HEK293 (cell line): Measurements from ENCODE around the gene IRX3.

Experiments used
- BCL11B ChIP-seq: fragments of 450-650 bp; formaldehyde crosslinking; IDR thresholded peaks from 2 replicates; pipeline ENCODE4 v1.5.1; 2016; ENCODE audit warnings: low read depth, missing biosample characterization, missing genetic modification characterization
- GLIS2 ChIP-seq: fragments of 450-650 bp; formaldehyde crosslinking; IDR thresholded peaks from 2 replicates; pipeline ENCODE4 v1.5.1; 2016; ENCODE audit warnings: missing biosample characterization, missing genetic modification characterization
- HOXD13 ChIP-seq: sonication (generic); formaldehyde crosslinking; IDR thresholded peaks from 2 replicates; pipeline ENCODE4 v1.8.0; 2022; ENCODE audit warnings: missing genetic modification reagents, borderline replicate concordance
- KLF17 ChIP-seq: fragments of 450-650 bp; formaldehyde crosslinking; IDR thresholded peaks from 2 replicates; pipeline ENCODE4 v1.5.1; 2016; ENCODE audit warnings: missing biosample characterization, missing genetic modification characterization
- REST ChIP-seq: fragments of 450-650 bp; formaldehyde crosslinking; IDR thresholded peaks from 2 replicates; pipeline ENCODE4 v1.5.1; 2016; ENCODE audit warnings: missing biosample characterization, missing genetic modification characterization
- SCRT2 ChIP-seq: fragments of 450-650 bp; formaldehyde crosslinking; IDR thresholded peaks from 2 replicates; pipeline ENCODE4 v1.5.1; 2016; ENCODE audit warnings: missing biosample characterization, missing genetic modification characterization
- SP2 ChIP-seq: fragments of 450-650 bp; formaldehyde crosslinking; IDR thresholded peaks from 2 replicates; pipeline ENCODE4 v1.5.1; 2016; ENCODE audit warnings: missing biosample characterization, missing genetic modification characterization
- YY2 ChIP-seq: fragments of 450-650 bp; formaldehyde crosslinking; IDR thresholded peaks from 2 replicates; pipeline ENCODE4 v1.5.1; 2016; ENCODE audit warnings: missing biosample characterization, missing genetic modification characterization
- ZBTB10 ChIP-seq: fragments of 450-650 bp; formaldehyde crosslinking; IDR thresholded peaks from 2 replicates; pipeline ENCODE4 v1.5.1; 2016; ENCODE audit warnings: missing biosample characterization, missing genetic modification characterization
- ZBTB21 ChIP-seq: fragments of 450-650 bp; formaldehyde crosslinking; IDR thresholded peaks from 2 replicates; pipeline ENCODE4 v1.5.1; 2017; ENCODE audit warnings: missing biosample characterization, missing genetic modification characterization
- ZFHX2 ChIP-seq: fragments of 450-650 bp; formaldehyde crosslinking; conservative IDR thresholded peaks from 2 replicates; pipeline ENCODE4 v1.5.1; 2016; ENCODE audit warnings: missing biosample characterization, missing genetic modification characterization
- ZFP69B ChIP-seq: fragments of 450-650 bp; formaldehyde crosslinking; IDR thresholded peaks from 2 replicates; pipeline ENCODE4 v1.5.1; 2016; ENCODE audit warnings: missing biosample characterization, missing genetic modification characterization
- ZNF148 ChIP-seq: fragments of 450-650 bp; formaldehyde crosslinking; IDR thresholded peaks from 2 replicates; pipeline ENCODE4 v1.5.0; 2017; ENCODE audit warnings: missing biosample characterization, missing genetic modification characterization, borderline replicate concordance
- ZNF174 ChIP-seq: fragments of 450-650 bp; formaldehyde crosslinking; IDR thresholded peaks from 2 replicates; pipeline ENCODE4 v1.5.0; 2017; ENCODE audit warnings: missing biosample characterization, mild to moderate bottlenecking, missing genetic modification characterization
- ZNF2 ChIP-seq: fragments of 450-650 bp; formaldehyde crosslinking; IDR thresholded peaks from 2 replicates; pipeline ENCODE4 v1.5.1; 2016; ENCODE audit warnings: missing biosample characterization, missing genetic modification characterization
- ZNF292 ChIP-seq: fragments of 450-650 bp; formaldehyde crosslinking; IDR thresholded peaks from 2 replicates; pipeline ENCODE4 v1.5.1; 2016; ENCODE audit warnings: low read depth, missing biosample characterization, missing genetic modification characterization, borderline replicate concordance
- ZNF350 ChIP-seq: fragments of 450-650 bp; formaldehyde crosslinking; IDR thresholded peaks from 2 replicates; pipeline ENCODE4 v1.5.0; 2017; ENCODE audit warnings: missing biosample characterization, mild to moderate bottlenecking, missing genetic modification characterization
- ZNF513 ChIP-seq: fragments of 450-650 bp; IDR thresholded peaks from 2 replicates; pipeline ENCODE4 v1.5.1; 2018; ENCODE audit warnings: missing biosample characterization, missing genetic modification characterization
- ZNF555 ChIP-seq: fragments of 450-650 bp; formaldehyde crosslinking; conservative IDR thresholded peaks from 2 replicates; pipeline ENCODE4 v1.5.1; 2017; ENCODE audit warnings: missing biosample characterization, mild to moderate bottlenecking, missing genetic modification characterization, inconsistent platforms
- ZNF561 ChIP-seq: fragments of 450-650 bp; IDR thresholded peaks from 2 replicates; pipeline ENCODE4 v1.5.1; 2018; ENCODE audit warnings: missing biosample characterization, missing genetic modification characterization, borderline replicate concordance
- ZNF610 ChIP-seq: fragments of 450-650 bp; formaldehyde crosslinking; IDR thresholded peaks from 2 replicates; pipeline ENCODE4 v1.5.1; 2016; ENCODE audit warnings: missing biosample characterization, missing genetic modification characterization, borderline replicate concordance
- ZNF624 ChIP-seq: fragments of 450-650 bp; formaldehyde crosslinking; IDR thresholded peaks from 2 replicates; pipeline ENCODE4 v1.5.1; 2017; ENCODE audit warnings: missing biosample characterization, missing genetic modification characterization
- ZNF639 ChIP-seq: fragments of 450-650 bp; formaldehyde crosslinking; IDR thresholded peaks from 2 replicates; pipeline ENCODE4 v1.5.1; 2016; ENCODE audit warnings: missing biosample characterization, missing genetic modification characterization
- ZNF704 ChIP-seq: fragments of 450-650 bp; formaldehyde crosslinking; IDR thresholded peaks from 2 replicates; pipeline ENCODE4 v1.5.1; 2016; ENCODE audit warnings: missing biosample characterization, missing genetic modification characterization
- ZNF777 ChIP-seq: fragments of 450-650 bp; formaldehyde crosslinking; IDR thresholded peaks from 2 replicates; pipeline ENCODE4 v1.5.1; 2017; ENCODE audit warnings: missing biosample characterization, missing genetic modification characterization, borderline replicate concordance

Gene IRX3

GRCh38 chr16:54286366-54287130, at the start of gene IRX3 (continued):
- TF ChIP-seq SCRT2 (peak; percentile 12; the same call in 1 of the 2 replicates), REST (tag by site-specific recombination) (peak; percentile 47; the same call in 1 of the 2 replicates), ZNF174 (no peak), ZNF561 (tag by site-specific recombination) (no peak), YY2 (tag by site-specific recombination) (no peak), ZNF639 (tag by site-specific recombination) (peak; percentile 44; the same call in 1 of the 2 replicates), BCL11B (tag by site-specific recombination) (peak; percentile 66; the same call in 1 of the 2 replicates), ZNF350 (tag by site-specific recombination) (no peak), ZNF777 (tag by site-specific recombination) (0 out of 2 replicates have a peak, but pooled peaks have one; percentile 63), ZNF610 (peak; percentile 95; the same call in 1 of the 2 replicates), KLF17 (peak; percentile 60; the same call in 1 of the 2 replicates), ZBTB10 (peak; percentile 84), ZNF148 (tag by site-specific recombination) (no peak), ZNF624 (tag by site-specific recombination) (no peak), ZFHX2 (tag by site-specific recombination) (no peak; the same call in 1 of the 2 replicates), ZNF555 (tag by site-specific recombination) (no peak; the same call in 1 of the 2 replicates), ZNF704 (no peak), ZNF513 (peak; percentile 90), ZNF292 (tag by site-specific recombination) (no peak), ZBTB21 (tag by site-specific recombination) (peak; percentile 73), ZNF2 (tag by site-specific recombination) (peak; percentile 92), SP2 (tag by site-specific recombination) (peak; percentile 93), HOXD13 (CRISPR knock-in tag) (no peak), GLIS2 (tag by site-specific recombination) (peak; percentile 98), ZFP69B (no peak)
